A673 (cell line): ENCODE results near the gene GRIK3. TPM values are rescaled to one million over a fixed set of nuclear protein-coding genes. Genes with fewer than 3 reads are reported as not detected.

Experiments used
- BruUV-seq: library from RNA; stranded (reverse); fragments of 400-500 nt; replicated peaks from 2 replicates; lab custom pipeline; 2021; lab: Mats Ljungman, UMichigan
- CTCF ChIA-PET: fragments of 300-600 bp; sonication (Branson Sonifier 250); formaldehyde crosslinking; loops from one replicate; lab custom pipeline; 2022; ENCODE audit warnings: antibody characterized with exemption; lab: Charles Lee
- POLR2A ChIA-PET: fragments of 300-600 bp; sonication (Branson Sonifier 250); formaldehyde crosslinking; loops from one replicate; lab custom pipeline; 2022; ENCODE audit warnings: antibody characterized with exemption; ENCODE audit not compliant: low non-redundant PET; lab: Charles Lee
- DNase-seq: peaks from one replicate; pipeline ENCODE4 v3.0.0-alpha.2; 2015; ENCODE audit warnings: low spot score
- H3K27ac ChIP-seq: fragments of 200-600 bp; sonication (generic); 2 replicates; pipeline ENCODE4 v1.5.1; 2016; ENCODE audit warnings: mixed run types, low read depth, mild to moderate bottlenecking, mixed read lengths, antibody characterized with exemption, low read length; ENCODE audit not compliant: poor library complexity, severe bottlenecking
- H3K27me3 ChIP-seq: fragments of 200-600 bp; sonication (generic); replicated peaks from 2 replicates; pipeline ENCODE4 v1.6.1; 2017; ENCODE audit warnings: mixed run types, low read depth, mild to moderate bottlenecking, mixed read lengths, antibody characterized with exemption, low read length; ENCODE audit not compliant: insufficient read depth, poor library complexity
- H3K36me3 ChIP-seq: fragments of 200-600 bp; sonication (generic); 2 replicates; pipeline ENCODE4 v1.6.1; 2016; ENCODE audit warnings: mixed run types, mild to moderate bottlenecking, mixed read lengths, antibody characterized with exemption, low read length; ENCODE audit not compliant: insufficient read depth, poor library complexity, severe bottlenecking
- H3K4me1 ChIP-seq: fragments of 200-600 bp; sonication (generic); 2 replicates; pipeline ENCODE4 v1.6.1; 2017; ENCODE audit warnings: mixed run types, mild to moderate bottlenecking, mixed read lengths, antibody characterized with exemption, low read length; ENCODE audit not compliant: insufficient read depth, poor library complexity, severe bottlenecking
- H3K4me3 ChIP-seq: fragments of 200-600 bp; sonication (generic); 2 replicates; pipeline ENCODE4 v1.5.1; 2016; ENCODE audit warnings: low read depth, mixed run types, mild to moderate bottlenecking, mixed read lengths, low read length; ENCODE audit not compliant: poor library complexity, severe bottlenecking
- H3K9me3 ChIP-seq: fragments of 200-600 bp; sonication (generic); 2 replicates; pipeline ENCODE4 v1.6.1; 2016; ENCODE audit warnings: mixed run types, low read depth, mild to moderate bottlenecking, mixed read lengths, antibody characterized with exemption, low read length; ENCODE audit not compliant: poor library complexity, severe bottlenecking
- CTCF ChIP-seq: fragments of 300-800, 200-600 bp; sonication (generic); conservative IDR thresholded peaks from 2 replicates; pipeline ENCODE4 v1.5.1; 2017; ENCODE audit warnings: low read depth, mild to moderate bottlenecking, antibody characterized with exemption, low read length, moderate library complexity, mixed read lengths
- EZH2 ChIP-seq: fragments of 200-600 bp; sonication (generic); IDR thresholded peaks from 2 replicates; pipeline ENCODE4 v1.6.1; 2017; ENCODE audit warnings: borderline replicate concordance, low read depth, mild to moderate bottlenecking, mixed read lengths, antibody characterized with exemption, low read length; ENCODE audit not compliant: poor library complexity, severe bottlenecking
- intact Hi-C: fragments of 100-400 bp; cut with micrococcal nuclease; formaldehyde crosslinking; loops from one replicate; pipeline ENCODE4 v1.10.0; 2022; ENCODE audit not compliant: unreplicated experiment
- total RNA-seq: library from RNA; stranded (reverse); gene quantifications from 2 replicates; pipeline ENCODE4 v1.2.3, GENCODE V29; 2021

The GRIK3 gene
- total RNA-seq, 1 experiment from 2014 or later, result 0.17 TPM

GRCh38 chr1:36853638-36854037 is 180.7 kb downstream of the GRIK3 start:
- no peak overlapping the region for H3K27ac ChIP-seq
- DNase-seq, result no peak
- H3K4me1 ChIP-seq, result no peaks in the 10 kb centered on the region
- peaks cover 34% of the 10 kb centered on the region for H3K27me3 ChIP-seq
- no TSS peak for BruUV-seq
- TF ChIP-seq CTCF (no peak), EZH2 (no peak)
- no peaks in the 10 kb centered on the region for H3K9me3 ChIP-seq
- no peaks in the 10 kb centered on the region for H3K36me3 ChIP-seq
- ChIA-PET POLR2A (interaction anchor here (0.6 kb wide), 1 partner anchor 660 kb away, joined by 3 read pairs; no protein-coding TSS in a partner anchor), CTCF (no interaction called here)
- H3K4me3 ChIP-seq, result no peak overlapping the region
- intact Hi-C loops, result no loop called here

- no TSS peak for BruUV-seq
- no peak overlapping the region for H3K27ac ChIP-seq
- ChIA-PET CTCF (no interaction called here), POLR2A (no interaction called here)
- intact Hi-C loops, result no loop called here
- H3K27me3 ChIP-seq, result peaks cover 45% of the 10 kb centered on the region
- no peaks in the 10 kb centered on the region for H3K4me1 ChIP-seq
- DNase-seq, result no peak
- H3K4me3 ChIP-seq, result no peak overlapping the region
- no peak for TF ChIP-seq CTCF
- TF ChIP-seq EZH2, result no peak
- no peaks in the 10 kb centered on the region for H3K36me3 ChIP-seq
- H3K9me3 ChIP-seq, result no peaks in the 10 kb centered on the region
Observed at GRCh38 chr1:36852586-36852985, 181.7 kb downstream of the GRIK3 start.

- ChIA-PET CTCF (no interaction called here), POLR2A (no interaction called here)
- no peaks in the 10 kb centered on the region for H3K36me3 ChIP-seq
- TF ChIP-seq EZH2 (no peak), CTCF (no peak)
- BruUV-seq, result no TSS peak
- H3K9me3 ChIP-seq, result no peaks in the 10 kb centered on the region
- intact Hi-C loops, result no loop called here
- DNase-seq, result no peak
- H3K4me3 ChIP-seq, result no peak overlapping the region
- no peaks in the 10 kb centered on the region for H3K4me1 ChIP-seq
- no peak overlapping the region for H3K27ac ChIP-seq
- peaks cover 47% of the 10 kb centered on the region for H3K27me3 ChIP-seq
Observed at GRCh38 chr1:36851595-36851994, 182.7 kb downstream of the GRIK3 start.
